CD4-positive, alpha-beta T cell (primary cell): Measurements from ENCODE around the gene SVBP. TPM values are rescaled to one million over a fixed set of nuclear protein-coding genes. Genes with fewer than 3 reads are reported as not detected.

Experiments
- ATAC-seq: fragments of 200-7000 bp; cut with Tn5 transposase; one replicate; pipeline ENCODE4 v1.10.0; 2022; ENCODE audit warnings: mild to moderate bottlenecking; ENCODE audit not compliant: poor library complexity
- CTCF ChIA-PET: fragments of 350-600 bp; sonication (Branson Sonifier 250); formaldehyde crosslinking; loops from one replicate; lab custom pipeline; 2021; ENCODE audit warnings: antibody characterized with exemption, inconsistent platforms; lab: Charles Lee
- POLR2A ChIA-PET: fragments of 350-600 bp; sonication (Branson Sonifier 250); formaldehyde crosslinking; loops from one replicate; lab custom pipeline; 2021; ENCODE audit warnings: antibody characterized with exemption, inconsistent platforms; lab: Charles Lee
- DNase-seq, 14 experiments: peaks; one replicate each; pipeline ENCODE4 v3.0.0-alpha.2; 2013 to 2020; ENCODE audit warnings: mixed read lengths in 2 of 14
- H3K27ac ChIP-seq, 2 donors: one replicate each; pipeline versions ENCODE4 v1.5.1 to v1.7.0; 2013; ENCODE audit warnings: low read length in 2 of 2, low read depth in 1 of 2, mild to moderate bottlenecking in 1 of 2
- H3K27me3 ChIP-seq, 2 experiments: 1 replicate in 1 of 2; 2 replicates in 1 of 2; pipeline versions ENCODE4 v1.6.1 to v1.7.0; 2013; ENCODE audit warnings: low read length in 2 of 2, control low read depth in 1 of 2, mild to moderate bottlenecking in 1 of 2, moderate library complexity in 1 of 2; ENCODE audit not compliant: insufficient read depth in 2 of 2, control insufficient read depth in 1 of 2
- H3K36me3 ChIP-seq: one replicate; pipeline ENCODE4 v1.6.1; 2013; ENCODE audit warnings: low read length, control low read depth; ENCODE audit not compliant: insufficient read depth
- H3K4me1 ChIP-seq: one replicate; pipeline ENCODE4 v1.6.1; 2013; ENCODE audit warnings: low read length, control low read depth; ENCODE audit not compliant: insufficient read depth
- H3K4me3 ChIP-seq: one replicate; pipeline ENCODE4 v1.5.1; 2013; ENCODE audit warnings: mild to moderate bottlenecking, low read length, moderate library complexity
- H3K9me3 ChIP-seq, 2 experiments: 1 replicate in 1 of 2; 2 replicates in 1 of 2; pipeline versions ENCODE4 v1.6.1 to v1.7.0; 2013; ENCODE audit warnings: low read length in 2 of 2, mild to moderate bottlenecking in 2 of 2, control low read depth in 1 of 2, moderate library complexity in 1 of 2; ENCODE audit not compliant: control insufficient read depth in 1 of 2, insufficient read depth in 1 of 2
- H3K27ac Mint-ChIP-seq: one replicate; pipeline ENCODE4 v1.8.0; 2020; ENCODE audit warnings: mixed read lengths
- H3K27me3 Mint-ChIP-seq: one replicate; pipeline ENCODE4 v1.8.0; 2021; ENCODE audit warnings: mixed read lengths
- H3K36me3 Mint-ChIP-seq: one replicate; pipeline ENCODE4 v1.8.0; 2021; ENCODE audit warnings: low read depth, mixed read lengths
- H3K4me1 Mint-ChIP-seq: one replicate; pipeline ENCODE4 v1.8.0; 2021; ENCODE audit warnings: low read depth, mixed read lengths
- H3K4me3 Mint-ChIP-seq: one replicate; pipeline ENCODE4 v1.8.0; 2020; ENCODE audit warnings: mild to moderate bottlenecking, mixed read lengths
- H3K9me3 Mint-ChIP-seq: one replicate; pipeline ENCODE4 v1.8.0; 2020; ENCODE audit warnings: mixed read lengths
- CTCF ChIP-seq: fragments of 200-600 bp; IDR thresholded peaks from one replicate; pipeline ENCODE4 v1.8.0; 2022; ENCODE audit warnings: antibody characterized with exemption, mild to moderate bottlenecking
- intact Hi-C, 2 experiments: fragments of 100-400 bp; cut with DNase I in 1 of 2; cut with micrococcal nuclease in 1 of 2; formaldehyde crosslinking; loops; one replicate each; pipeline versions ENCODE4 v1.15.1 to v1.9.0; 2023 to 2025; cut with DNase I, micrococcal nuclease
- total RNA-seq, 174 experiments: library from RNA in 2 of 174; stranded (reverse) in 2 of 174; gene quantifications; one replicate each; pipeline ENCODE4 v1.2.3 and lab custom pipeline; 2021 to 2026

The SVBP gene
- total RNA-seq, 2 experiments from 2014 or later = 19.2 to 21.3 TPM

- H3K4me1 Mint-ChIP-seq = peaks cover 10% of the 10 kb centered on the region
- CTCF ChIA-PET = interaction anchor here (1.4 kb wide), 1 partner anchor 39 kb away, joined by 4 read pairs; the partner anchor contains the start of gene ZNF691
These were observed 10.0 kb downstream of the SVBP start for GRCh38 chr1:42807056-42807668.

GRCh38 chr1:42806593-42806992 is 10.6 kb downstream of the SVBP start:
- intact Hi-C loops = no loop called here
- H3K9me3 Mint-ChIP-seq = no peaks in the 10 kb centered on the region
- Histone ChIP-seq H3K4me3 (no peak overlapping the region), H3K27ac (no peak overlapping the region), H3K9me3 (no peaks in the 10 kb centered on the region), H3K27me3 (no peaks in the 10 kb centered on the region), H3K36me3 (peaks cover 8% of the 10 kb centered on the region), H3K4me1 (peaks cover 5% of the 10 kb centered on the region)
- no peak overlapping the region for H3K4me3 Mint-ChIP-seq
- H3K4me1 Mint-ChIP-seq = peaks cover 9% of the 10 kb centered on the region
- CTCF ChIA-PET = no interaction called here
- DNase-seq = no peak
- no peak for ATAC-seq
- H3K27ac Mint-ChIP-seq = peak overlapping the region; percentile 57
- POLR2A ChIA-PET = interaction anchor here (2.2 kb wide), 1 partner anchor 10 kb away, joined by 13 read pairs; the partner anchor contains the start of gene ERMAP
- TF ChIP-seq CTCF = no peak
- H3K36me3 Mint-ChIP-seq = peaks cover 25% of the 10 kb centered on the region
- H3K27me3 Mint-ChIP-seq = no peaks in the 10 kb centered on the region

More at GRCh38 chr1:42807056-42807668, 10.0 kb downstream of the SVBP start:
- peaks cover 29% of the 10 kb centered on the region for H3K36me3 Mint-ChIP-seq
- intact Hi-C loops = no loop called here
- Histone ChIP-seq H3K4me1 (peaks cover 5% of the 10 kb centered on the region), H3K27me3 (no peaks in the 10 kb centered on the region), H3K4me3 (no peak overlapping the region), H3K27ac (peak overlapping the region in 1 of 2 donors; percentile 18), H3K36me3 (peaks cover 8% of the 10 kb centered on the region), H3K9me3 (no peaks in the 10 kb centered on the region)
- TF ChIP-seq CTCF = no peak
- no peaks in the 10 kb centered on the region for H3K9me3 Mint-ChIP-seq
- H3K27me3 Mint-ChIP-seq = no peaks in the 10 kb centered on the region
- H3K27ac Mint-ChIP-seq = peak overlapping the region; percentile 57
- no peak for ATAC-seq
- DNase-seq = no peak
- no peak overlapping the region for H3K4me3 Mint-ChIP-seq
- POLR2A ChIA-PET = interaction anchor here (1.4 to 2.2 kb wide), 2 partner anchors 9 to 40 kb away, joined by 4 to 13 read pairs; partner anchors contain the start of genes C1orf50, ERMAP and P3H1

GRCh38 chr1:42806171-42806570 is 11.0 kb downstream of the SVBP start:
- Histone ChIP-seq H3K27ac (no peak overlapping the region), H3K36me3 (peaks cover 4% of the 10 kb centered on the region), H3K4me1 (peaks cover 5% of the 10 kb centered on the region), H3K27me3 (no peaks in the 10 kb centered on the region), H3K4me3 (no peak overlapping the region), H3K9me3 (no peaks in the 10 kb centered on the region)
- peaks cover 6% of the 10 kb centered on the region for H3K4me1 Mint-ChIP-seq
- intact Hi-C loops = no loop called here
- DNase-seq = no peak
- no peaks in the 10 kb centered on the region for H3K27me3 Mint-ChIP-seq
- H3K9me3 Mint-ChIP-seq = no peaks in the 10 kb centered on the region
- H3K27ac Mint-ChIP-seq = peak overlapping the region; percentile 57
- no peak for ATAC-seq
- no peak overlapping the region for H3K4me3 Mint-ChIP-seq
- POLR2A ChIA-PET = interaction anchor here (2.2 kb wide), 1 partner anchor 10 kb away, joined by 13 read pairs; the partner anchor contains the start of gene ERMAP
- H3K36me3 Mint-ChIP-seq = peaks cover 21% of the 10 kb centered on the region
- TF ChIP-seq CTCF = no peak
- CTCF ChIA-PET = no interaction called here
